ENCODE data around the gene NT5DC1.

The NT5DC1 gene

DNA sequence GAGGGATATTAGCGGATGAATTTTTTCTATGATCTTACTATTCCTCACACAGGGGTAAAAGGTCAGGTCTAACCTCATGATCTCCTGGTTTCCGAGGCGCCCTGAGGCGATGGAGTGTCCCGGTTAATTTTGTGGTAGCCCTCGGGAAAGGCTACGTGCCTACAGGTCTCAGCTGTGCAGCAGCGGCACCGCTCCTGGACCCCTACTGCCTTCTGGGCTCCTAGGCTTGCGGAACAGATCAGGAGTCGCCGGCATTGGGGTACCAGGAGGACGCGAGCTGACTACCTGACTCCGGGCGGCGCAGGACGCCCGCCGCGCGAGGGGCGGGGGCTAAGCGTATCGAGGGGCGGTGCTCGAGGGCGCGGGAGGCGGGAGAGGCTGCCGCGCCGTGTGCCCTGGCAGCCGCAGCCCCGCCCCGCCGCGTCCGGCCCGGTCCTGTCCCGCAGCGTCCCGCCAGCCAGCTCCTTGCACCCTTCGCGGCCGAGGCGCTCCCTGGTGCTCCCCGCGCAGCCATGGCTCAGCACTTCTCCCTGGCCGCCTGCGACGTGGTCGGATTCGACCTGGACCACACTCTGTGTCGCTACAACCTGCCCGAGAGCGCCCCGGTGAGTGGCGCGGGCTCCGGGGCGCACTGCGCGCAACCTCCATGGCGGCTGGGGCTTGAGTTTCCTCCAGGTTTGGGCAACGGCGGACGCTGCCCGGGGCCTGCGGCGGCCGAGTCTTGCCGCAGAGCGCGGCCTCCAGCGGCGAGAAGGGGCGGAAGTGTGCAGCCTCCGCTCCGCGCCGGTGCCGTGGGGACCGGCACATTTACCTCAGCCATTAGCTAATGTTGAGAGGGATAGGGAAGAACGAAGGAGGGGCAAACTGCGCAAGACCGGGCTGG lies at the start of gene NT5DC1:
Gene NT5DC1 (plus strand): TSS at position 435 of the 883 bp plus-strand sequence. CDS start 78 bp downstream, at position 513.
- H3K4me3 Mint-ChIP-seq: peak within 1 kb of the TSS; percentile 87
- H3K27me3 Mint-ChIP-seq: no peaks in the 10 kb centered on the region
- ATAC-seq (ENCODE audit: low read depth) (peak; percentile 85), DNase-seq (ENCODE audit: low spot score in 2 of 2) (peak; percentile 75 to 82)
- H3K27ac Mint-ChIP-seq: peak within 1 kb of the TSS; percentile 83
- H3K4me1 Mint-ChIP-seq: peaks cover 35% of the 10 kb centered on the region
- peaks cover 11% of the 10 kb centered on the region for H3K36me3 Mint-ChIP-seq
- H3K9me3 Mint-ChIP-seq: peaks cover 4% of the 10 kb centered on the region

GRCh38 chr6:116051244-116051643 lies 49.4 kb upstream of the NT5DC1 start:
- Mint-ChIP-seq H3K27ac (no peak overlapping the region), H3K27me3 (peaks cover 2% of the 10 kb centered on the region), H3K36me3 (no peaks in the 10 kb centered on the region), H3K4me3 (no peak overlapping the region), H3K4me1 (peaks cover 4% of the 10 kb centered on the region), H3K9me3 (no peaks in the 10 kb centered on the region)
- ATAC-seq (ENCODE audit: low read depth) (no peak), DNase-seq (ENCODE audit: low spot score in 2 of 2) (no peak)

GRCh38 chr6:116055513-116055912 lies 45.1 kb upstream of the NT5DC1 start:
- no peak for ATAC-seq (ENCODE audit: low read depth)
- H3K27ac Mint-ChIP-seq: no peak overlapping the region
- no peaks in the 10 kb centered on the region for H3K27me3 Mint-ChIP-seq
- H3K36me3 Mint-ChIP-seq: no peaks in the 10 kb centered on the region
- H3K4me1 Mint-ChIP-seq: peaks cover 6% of the 10 kb centered on the region
- H3K4me3 Mint-ChIP-seq: no peak overlapping the region
- H3K9me3 Mint-ChIP-seq: no peaks in the 10 kb centered on the region
- DNase-seq (ENCODE audit: low spot score in 2 of 2): no peak

GRCh38 chr6:116057766-116058165 lies 42.9 kb upstream of the NT5DC1 start:
- Mint-ChIP-seq H3K27me3 (no peaks in the 10 kb centered on the region), H3K36me3 (no peaks in the 10 kb centered on the region), H3K4me3 (no peak overlapping the region), H3K9me3 (no peaks in the 10 kb centered on the region), H3K4me1 (peaks cover 5% of the 10 kb centered on the region), H3K27ac (no peak overlapping the region)
- no peak for ATAC-seq (ENCODE audit: low read depth)
- no peak for DNase-seq (ENCODE audit: low spot score in 2 of 2)

GRCh38 chr6:116059713-116060571 lies 40.7 kb upstream of the NT5DC1 start:
- Mint-ChIP-seq H3K27ac (peak overlapping the region; percentile 15), H3K27me3 (no peaks in the 10 kb centered on the region), H3K4me3 (peak overlapping the region; percentile 86), H3K4me1 (peaks cover 5% of the 10 kb centered on the region), H3K36me3 (no peaks in the 10 kb centered on the region), H3K9me3 (no peaks in the 10 kb centered on the region)
- ATAC-seq (ENCODE audit: low read depth) (peak; percentile 49), DNase-seq (ENCODE audit: low spot score in 2 of 2) (no peak)

DNA sequence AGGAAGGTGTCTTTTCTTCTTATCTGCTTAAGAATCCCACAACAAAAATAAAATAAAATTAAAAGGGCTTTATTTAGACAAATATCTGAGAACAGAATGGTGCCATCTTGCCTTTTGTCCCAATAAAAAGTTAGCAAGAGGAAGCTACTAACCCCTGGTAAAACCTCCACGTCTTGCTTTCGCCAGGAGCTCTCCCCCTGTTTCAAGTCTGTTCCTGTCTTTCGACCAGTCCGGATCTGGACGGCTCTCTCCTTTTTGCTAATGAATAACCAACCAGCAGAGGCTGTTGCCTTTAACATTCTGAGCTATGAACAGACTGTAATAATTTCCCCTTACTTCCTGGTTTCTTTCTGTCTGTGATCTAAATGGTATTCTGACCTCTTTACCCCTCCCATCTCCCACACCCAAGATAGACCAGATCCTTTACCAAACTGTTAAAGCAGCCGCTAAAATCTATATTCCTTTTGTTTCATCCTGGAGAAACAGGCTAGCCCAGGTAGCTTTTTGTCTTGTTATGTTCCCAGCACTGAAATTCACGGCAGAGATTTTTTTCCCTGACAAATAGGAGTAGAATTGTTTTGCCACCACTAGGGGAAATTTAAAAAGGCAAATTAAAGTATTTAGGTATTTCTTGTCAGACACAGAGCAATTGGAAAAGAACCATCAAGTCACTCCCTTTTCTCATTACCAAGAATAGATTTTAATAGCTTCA lies 39.9 kb upstream of the NT5DC1 start, which contains the start of gene FRK:
Gene FRK (minus strand): TSS at position 320 of the 712 bp plus-strand sequence. CDS start 580 bp downstream, outside the sequence.
- Mint-ChIP-seq H3K27me3 (no peaks in the 10 kb centered on the region), H3K4me3 (peak within 1 kb of the TSS; percentile 86), H3K9me3 (no peaks in the 10 kb centered on the region), H3K36me3 (no peaks in the 10 kb centered on the region), H3K4me1 (peaks cover 5% of the 10 kb centered on the region), H3K27ac (peak within 1 kb of the TSS; percentile 15)
- no peak for DNase-seq (ENCODE audit: low spot score in 2 of 2)
- peak; percentile 66 for ATAC-seq (ENCODE audit: low read depth)

- Mint-ChIP-seq H3K27ac (no peak overlapping the region), H3K27me3 (no peaks in the 10 kb centered on the region), H3K36me3 (no peaks in the 10 kb centered on the region), H3K4me1 (peaks cover 4% of the 10 kb centered on the region), H3K4me3 (no peak overlapping the region), H3K9me3 (no peaks in the 10 kb centered on the region)
- DNase-seq (ENCODE audit: low spot score in 2 of 2) (no peak), ATAC-seq (ENCODE audit: low read depth) (no peak)
These were observed 38.2 kb upstream of the NT5DC1 start for GRCh38 chr6:116062496-116062895.

GRCh38 chr6:116064666-116065065 lies 36.0 kb upstream of the NT5DC1 start:
- DNase-seq (ENCODE audit: low spot score in 2 of 2): no peak
- H3K36me3 Mint-ChIP-seq: no peaks in the 10 kb centered on the region
- no peak overlapping the region for H3K4me3 Mint-ChIP-seq
- H3K9me3 Mint-ChIP-seq: no peaks in the 10 kb centered on the region
- no peak for ATAC-seq (ENCODE audit: low read depth)
- H3K4me1 Mint-ChIP-seq: peaks cover 3% of the 10 kb centered on the region
- H3K27ac Mint-ChIP-seq: no peak overlapping the region
- H3K27me3 Mint-ChIP-seq: no peaks in the 10 kb centered on the region

- DNase-seq (ENCODE audit: low spot score in 2 of 2): no peak
- no peak for ATAC-seq (ENCODE audit: low read depth)
- no peak overlapping the region for H3K4me3 Mint-ChIP-seq
- no peaks in the 10 kb centered on the region for H3K27me3 Mint-ChIP-seq
- H3K36me3 Mint-ChIP-seq: no peaks in the 10 kb centered on the region
- H3K4me1 Mint-ChIP-seq: no peaks in the 10 kb centered on the region
- no peaks in the 10 kb centered on the region for H3K9me3 Mint-ChIP-seq
- no peak overlapping the region for H3K27ac Mint-ChIP-seq
These were observed 33.9 kb upstream of the NT5DC1 start for GRCh38 chr6:116066789-116067188.

DNA sequence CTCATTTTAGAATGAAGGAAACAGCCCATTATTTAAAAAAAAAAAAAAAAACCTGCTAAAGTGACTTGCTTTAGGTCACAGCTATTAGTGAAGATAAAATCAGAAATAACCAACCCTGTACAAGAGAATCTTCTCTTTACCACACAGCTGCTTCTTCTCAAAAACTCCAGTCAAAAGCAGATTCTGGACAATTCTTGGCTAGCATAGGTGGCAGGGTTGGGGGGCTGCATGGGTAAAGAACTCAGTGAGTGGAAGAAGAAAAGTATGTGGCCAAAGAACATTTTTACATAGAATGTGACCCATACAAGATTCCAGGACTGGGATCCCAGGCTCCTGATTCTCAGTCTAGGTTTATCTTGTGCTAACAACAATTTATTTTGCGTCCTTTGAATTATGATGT lies 30.6 kb upstream of the NT5DC1 start:
- ATAC-seq (ENCODE audit: low read depth): no peak

GRCh38 chr6:116070616-116071389 lies 29.9 kb upstream of the NT5DC1 start:
- no peak for ATAC-seq (ENCODE audit: low read depth)
- H3K27ac Mint-ChIP-seq: no peak overlapping the region

More for the DNA sequence above, 30.6 kb upstream of the NT5DC1 start:
- Mint-ChIP-seq H3K36me3 (no peaks in the 10 kb centered on the region), H3K27ac (no peak overlapping the region), H3K9me3 (no peaks in the 10 kb centered on the region), H3K4me1 (peaks cover 3% of the 10 kb centered on the region), H3K27me3 (no peaks in the 10 kb centered on the region), H3K4me3 (no peak overlapping the region)
- no peak for DNase-seq (ENCODE audit: low spot score in 2 of 2)

GRCh38 chr6:116072368-116072767 lies 28.3 kb upstream of the NT5DC1 start:
- Mint-ChIP-seq H3K27me3 (no peaks in the 10 kb centered on the region), H3K4me1 (peaks cover 3% of the 10 kb centered on the region), H3K27ac (no peak overlapping the region), H3K36me3 (no peaks in the 10 kb centered on the region), H3K9me3 (no peaks in the 10 kb centered on the region), H3K4me3 (no peak overlapping the region)
- ATAC-seq (ENCODE audit: low read depth) (no peak), DNase-seq (ENCODE audit: low spot score in 2 of 2) (no peak)

More at GRCh38 chr6:116070616-116071389, 29.9 kb upstream of the NT5DC1 start:
- Mint-ChIP-seq H3K27me3 (no peaks in the 10 kb centered on the region), H3K36me3 (no peaks in the 10 kb centered on the region), H3K4me3 (no peak overlapping the region), H3K4me1 (peaks cover 3% of the 10 kb centered on the region), H3K9me3 (no peaks in the 10 kb centered on the region)
- no peak for DNase-seq (ENCODE audit: low spot score in 2 of 2)
